GM18526 (cell line): ENCODE measurements around the gene SORCS1.

Experiments
- POLR2A ChIP-seq: IDR thresholded peaks from 3 replicates; pipeline ENCODE4 v1.6.1; 2011; ENCODE audit not compliant: insufficient read length; ENCODE audit errors: extremely low read depth

The SORCS1 gene

DNA sequence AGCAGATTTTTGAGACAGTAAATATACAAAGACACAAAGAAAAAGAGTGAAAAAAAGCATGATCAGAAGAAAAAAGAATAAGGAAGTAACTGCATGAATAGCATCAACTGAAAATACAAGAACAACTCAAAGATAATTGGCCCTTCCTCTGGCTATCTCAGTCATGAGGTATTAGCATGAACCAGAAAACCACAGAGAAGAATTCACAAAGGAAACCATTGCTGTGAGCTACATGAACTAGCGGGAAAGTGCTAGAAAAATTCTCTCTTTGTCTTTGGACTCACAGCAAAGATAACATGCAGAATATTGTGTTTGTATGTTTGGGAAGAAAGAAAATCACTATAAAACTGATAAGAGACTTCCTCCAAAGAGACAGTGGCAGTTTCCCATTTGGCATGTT lies 82.9 kb downstream of the SORCS1 start:
- TF ChIP-seq POLR2A: no peak

DNA sequence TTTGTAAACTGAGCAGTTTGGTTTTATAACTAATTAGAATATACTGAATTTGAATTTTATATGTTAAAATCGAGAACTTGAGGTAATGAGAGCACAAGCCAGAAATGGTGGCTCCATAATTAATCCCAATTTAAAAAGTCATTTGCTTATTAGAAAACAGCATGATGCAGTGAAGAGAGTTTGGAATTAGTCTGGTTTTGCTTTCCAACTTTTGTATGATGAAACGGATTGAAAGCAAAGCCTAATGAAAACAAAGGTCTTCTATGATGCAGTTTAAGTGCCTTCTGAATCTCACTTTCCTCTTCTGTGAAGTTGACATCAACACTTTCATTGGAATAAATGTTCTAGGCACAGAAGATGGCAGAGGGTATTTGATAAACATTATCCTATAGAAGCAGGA lies 89.4 kb downstream of the SORCS1 start:
- no peak for TF ChIP-seq POLR2A

DNA sequence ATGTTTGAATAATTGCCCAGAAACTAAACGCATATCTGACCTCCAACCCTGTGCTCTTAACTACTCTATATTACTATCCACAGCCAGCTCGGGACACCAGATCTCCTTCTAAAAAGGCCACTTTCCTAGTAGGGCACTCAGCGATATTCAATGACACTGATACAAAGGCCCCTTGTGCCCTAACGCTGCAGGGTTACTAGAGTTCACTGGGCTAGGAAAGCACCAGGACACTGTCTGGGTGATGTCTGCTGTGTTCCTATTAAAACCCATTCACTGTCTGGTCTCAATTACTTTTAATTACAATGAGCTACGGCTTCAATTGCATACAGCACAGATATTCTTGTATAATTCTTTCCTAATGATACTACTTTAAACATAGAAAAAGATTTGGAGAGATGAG lies 91.7 kb downstream of the SORCS1 start:
- TF ChIP-seq POLR2A: no peak

DNA sequence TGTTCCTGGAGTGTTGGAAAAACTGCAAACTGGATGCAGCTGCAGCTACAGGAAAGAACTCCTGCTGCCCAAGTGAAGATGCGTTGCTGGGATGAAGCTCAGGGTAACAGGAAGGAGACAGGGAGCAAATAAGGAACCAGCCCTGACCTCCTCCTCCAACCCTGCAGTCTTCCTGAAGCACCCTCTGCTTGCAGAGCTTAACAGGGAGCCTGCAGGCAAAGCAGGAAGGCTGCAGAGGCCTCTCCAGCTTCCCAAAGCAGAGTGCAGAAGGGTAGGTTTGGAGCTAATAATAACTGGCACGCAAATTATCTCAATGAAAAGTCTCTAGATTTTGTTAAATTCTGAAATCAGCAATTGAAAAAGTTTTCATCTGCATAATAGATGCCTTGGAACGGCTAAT lies 92.5 kb downstream of the SORCS1 start:
- TF ChIP-seq POLR2A: no peak

DNA sequence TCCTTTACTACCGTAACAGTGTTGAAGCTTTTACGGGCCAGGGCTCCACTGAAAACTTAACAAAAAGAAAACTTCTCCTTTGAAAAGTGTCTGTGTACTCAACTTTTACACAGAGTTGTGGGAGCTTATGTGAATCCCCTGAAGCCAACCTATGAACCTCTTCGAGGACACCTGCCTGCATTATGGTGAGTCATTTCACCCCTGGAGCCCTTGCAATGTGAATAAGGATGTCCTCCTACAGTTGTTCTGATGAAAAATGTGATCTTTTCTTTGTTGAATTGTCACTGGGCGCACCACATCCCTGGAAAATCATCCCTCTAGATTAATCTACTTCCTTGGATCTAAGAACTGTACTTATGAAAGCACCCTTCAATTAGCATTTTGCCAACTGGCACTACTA lies 93.2 kb downstream of the SORCS1 start:
- TF ChIP-seq POLR2A: no peak

DNA sequence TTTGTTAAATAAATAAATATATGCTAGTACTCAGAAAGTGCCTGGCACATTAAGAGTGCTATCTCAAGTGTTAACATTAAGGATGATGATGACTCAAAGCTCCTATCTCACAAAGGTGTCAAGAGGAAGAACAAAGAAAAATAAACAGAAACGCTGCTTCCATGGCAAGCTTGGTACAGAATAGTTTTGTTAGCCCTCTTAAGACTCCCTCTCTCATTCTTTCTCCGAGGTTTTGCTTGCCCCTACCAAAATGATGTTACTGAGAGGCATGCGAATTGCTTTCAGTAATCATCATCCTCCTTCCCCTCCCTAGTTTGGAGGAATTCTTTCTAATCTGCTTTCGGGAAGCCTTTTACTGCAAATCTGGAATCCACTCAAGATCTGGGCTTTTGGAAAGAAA lies 96.7 kb downstream of the SORCS1 start:
- TF ChIP-seq POLR2A: no peak

DNA sequence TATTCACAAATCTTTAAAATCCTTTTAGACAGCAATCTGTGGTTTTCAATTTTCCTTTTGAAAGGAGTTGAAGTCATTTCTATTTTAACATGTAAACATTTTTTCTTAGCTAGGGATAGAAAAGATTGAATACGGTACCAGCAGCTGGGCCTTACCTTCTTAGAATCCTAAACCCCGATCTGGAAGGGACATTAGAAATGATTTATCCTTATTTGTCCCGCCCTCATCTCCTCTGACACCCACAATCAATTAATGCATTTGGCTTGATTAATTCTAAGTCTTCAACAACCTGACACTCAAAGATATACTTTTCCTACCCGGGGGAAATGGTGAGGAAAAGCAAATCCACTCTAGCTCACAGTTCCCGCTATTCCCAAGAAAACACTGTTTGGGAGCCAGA lies 100.4 kb downstream of the SORCS1 start:
- no peak for TF ChIP-seq POLR2A

DNA sequence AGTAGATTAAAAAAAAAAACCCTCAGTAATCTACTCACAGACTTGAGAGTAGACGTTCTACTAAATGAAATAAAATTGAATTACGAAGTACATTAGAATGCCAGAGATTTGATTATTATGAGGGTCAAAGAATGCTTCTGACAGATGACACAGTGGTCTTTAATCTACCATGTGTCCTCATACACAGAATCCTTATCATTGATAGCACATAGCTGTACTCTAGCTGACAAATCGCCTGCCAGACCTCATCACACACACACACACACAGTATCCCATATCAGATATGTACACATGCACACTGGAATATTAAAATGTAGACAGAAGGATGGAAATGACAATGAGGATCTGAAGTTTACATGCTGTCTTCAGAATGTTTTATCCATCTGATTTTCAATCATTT lies 104.6 kb downstream of the SORCS1 start:
- TF ChIP-seq POLR2A: no peak

DNA sequence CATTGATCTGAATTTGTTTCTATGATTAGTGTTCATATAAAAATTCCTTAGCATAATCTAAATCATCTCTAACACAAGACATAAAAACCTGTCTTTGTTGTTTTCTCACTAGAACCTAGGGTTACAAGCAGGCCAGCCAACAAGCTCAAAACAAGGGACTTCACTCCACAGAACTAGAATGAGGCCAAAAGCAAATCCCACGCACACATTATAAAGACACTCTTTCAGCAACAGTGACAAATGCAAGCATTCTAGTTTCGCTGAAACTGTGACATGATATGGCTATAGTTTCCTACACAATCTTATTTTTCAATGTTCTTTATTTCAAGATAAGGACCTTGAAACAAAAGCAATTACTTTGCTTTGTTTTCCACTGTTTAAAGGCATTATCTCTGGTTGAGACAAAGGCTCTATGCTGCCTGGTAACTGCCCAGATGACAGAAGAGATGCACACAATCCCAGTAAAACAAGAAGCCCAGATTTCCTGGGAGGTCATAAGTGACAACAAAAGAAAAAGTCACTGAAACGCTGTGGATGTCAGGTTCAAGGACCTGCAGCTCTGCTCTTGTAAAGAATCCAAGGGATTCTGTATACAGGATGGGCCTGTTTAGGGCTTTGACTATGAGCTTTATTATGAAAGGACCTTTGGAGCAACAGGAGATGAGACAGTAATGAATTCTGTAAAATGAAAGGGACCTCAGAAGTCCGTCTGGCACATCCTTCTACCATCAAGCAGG lies 105.3 kb downstream of the SORCS1 start:
- no peak for TF ChIP-seq POLR2A

DNA sequence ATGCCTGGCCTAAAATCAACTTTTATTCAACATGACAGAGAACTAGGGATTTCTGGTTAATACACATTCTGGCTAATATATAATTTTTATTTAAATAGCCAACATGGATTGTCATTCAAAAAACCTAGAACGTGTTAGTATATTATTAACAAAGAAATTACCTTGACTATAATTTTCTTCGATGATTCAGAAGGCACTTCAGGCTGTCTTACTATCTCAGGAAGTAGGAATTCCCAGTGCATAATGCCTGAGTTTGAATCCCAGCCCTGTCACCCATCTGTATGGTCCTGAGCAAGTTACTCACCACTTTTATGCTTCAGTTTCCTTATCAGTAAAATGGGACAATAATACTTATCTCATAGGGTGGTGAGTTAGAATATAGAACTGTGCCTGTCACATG lies 106.2 kb downstream of the SORCS1 start:
- no peak for TF ChIP-seq POLR2A

DNA sequence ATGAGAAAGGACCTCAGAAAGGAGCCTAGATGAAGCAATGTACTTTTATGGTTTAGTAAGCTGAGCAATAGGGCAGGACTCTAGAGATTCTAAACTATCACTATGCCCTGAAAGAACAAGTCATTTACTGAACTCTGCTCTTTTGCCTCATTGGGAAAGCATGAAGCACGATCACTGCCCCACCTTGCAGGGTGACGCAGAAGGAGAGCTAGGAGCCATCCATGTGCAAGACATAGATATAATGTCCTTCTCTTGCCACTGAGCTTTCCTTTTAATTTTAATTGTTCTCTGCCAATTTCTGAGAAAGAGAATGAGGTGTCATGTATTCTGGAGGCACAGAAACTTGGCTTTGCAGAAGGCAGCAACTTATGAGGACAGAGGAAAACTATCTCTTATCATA lies 108.3 kb downstream of the SORCS1 start:
- no peak for TF ChIP-seq POLR2A

DNA sequence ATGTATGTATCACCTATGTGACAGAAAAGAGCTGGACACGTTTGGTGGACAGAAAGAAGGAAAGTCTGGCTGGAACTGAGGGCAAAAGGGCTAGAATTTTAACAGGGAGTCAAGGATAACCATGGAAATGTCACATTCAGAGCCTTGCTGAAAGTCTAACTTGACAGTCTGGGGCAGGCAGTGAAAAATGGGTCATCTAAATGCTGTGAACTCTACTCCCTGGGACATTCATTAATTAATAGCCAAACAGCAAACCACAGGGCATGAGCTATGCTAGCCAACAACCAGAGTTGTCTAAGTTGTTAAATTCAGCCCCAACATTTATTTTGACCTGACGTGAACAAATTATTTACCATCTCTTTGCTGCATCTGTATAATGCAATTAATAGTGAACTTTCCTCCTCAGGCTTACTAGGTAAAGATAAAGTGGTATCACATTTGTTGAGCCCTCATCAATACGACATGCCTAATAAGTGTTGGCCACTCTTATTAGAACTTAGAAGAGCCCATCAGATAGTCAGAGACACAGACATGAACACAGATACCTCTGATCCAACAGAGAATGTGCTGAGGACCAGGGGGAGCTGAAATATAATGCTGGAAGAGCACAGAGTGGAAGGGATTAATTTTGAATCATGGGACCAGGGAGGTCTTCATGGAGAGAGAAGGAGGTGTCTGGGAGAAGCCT lies 109.9 kb downstream of the SORCS1 start:
- no peak for TF ChIP-seq POLR2A

DNA sequence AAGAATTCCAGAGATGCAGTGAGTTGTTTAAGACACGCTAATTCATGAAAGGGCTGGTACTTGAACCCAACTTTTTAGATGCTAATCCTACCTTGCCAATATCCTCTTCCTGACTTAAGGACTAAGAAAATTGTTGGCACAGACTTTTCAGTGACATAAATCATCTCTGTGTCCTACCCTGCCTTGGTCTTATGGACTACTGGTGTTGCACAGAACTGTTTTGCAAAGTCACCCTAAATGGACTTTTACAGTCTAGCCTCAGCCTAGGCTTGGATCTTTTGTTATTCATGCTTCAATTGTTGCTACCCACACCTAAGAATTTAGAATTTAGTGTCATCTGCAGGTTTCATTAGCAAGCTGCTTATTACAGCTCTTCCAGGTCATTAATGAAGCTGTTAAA lies 112.7 kb downstream of the SORCS1 start:
- no peak for TF ChIP-seq POLR2A

DNA sequence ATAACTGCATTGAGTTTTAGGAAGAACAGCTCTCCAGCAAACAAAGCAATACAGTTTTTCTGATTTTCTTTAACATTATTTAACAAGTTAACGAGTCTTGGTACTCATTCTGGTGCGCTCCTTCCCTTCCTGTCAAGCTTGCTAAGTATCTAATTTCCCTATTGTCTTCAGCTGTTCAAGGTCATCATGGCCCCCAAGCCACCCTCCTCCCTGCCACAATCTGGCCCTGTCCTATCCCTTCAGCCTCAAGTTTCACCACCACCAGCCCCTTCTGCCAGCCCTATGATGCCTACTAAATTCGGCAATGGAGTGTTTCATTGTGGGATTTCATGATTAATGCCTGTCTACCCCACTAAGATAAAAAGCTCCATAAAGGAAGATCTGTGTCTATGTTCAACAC lies 121.0 kb downstream of the SORCS1 start:
- no peak for TF ChIP-seq POLR2A

DNA sequence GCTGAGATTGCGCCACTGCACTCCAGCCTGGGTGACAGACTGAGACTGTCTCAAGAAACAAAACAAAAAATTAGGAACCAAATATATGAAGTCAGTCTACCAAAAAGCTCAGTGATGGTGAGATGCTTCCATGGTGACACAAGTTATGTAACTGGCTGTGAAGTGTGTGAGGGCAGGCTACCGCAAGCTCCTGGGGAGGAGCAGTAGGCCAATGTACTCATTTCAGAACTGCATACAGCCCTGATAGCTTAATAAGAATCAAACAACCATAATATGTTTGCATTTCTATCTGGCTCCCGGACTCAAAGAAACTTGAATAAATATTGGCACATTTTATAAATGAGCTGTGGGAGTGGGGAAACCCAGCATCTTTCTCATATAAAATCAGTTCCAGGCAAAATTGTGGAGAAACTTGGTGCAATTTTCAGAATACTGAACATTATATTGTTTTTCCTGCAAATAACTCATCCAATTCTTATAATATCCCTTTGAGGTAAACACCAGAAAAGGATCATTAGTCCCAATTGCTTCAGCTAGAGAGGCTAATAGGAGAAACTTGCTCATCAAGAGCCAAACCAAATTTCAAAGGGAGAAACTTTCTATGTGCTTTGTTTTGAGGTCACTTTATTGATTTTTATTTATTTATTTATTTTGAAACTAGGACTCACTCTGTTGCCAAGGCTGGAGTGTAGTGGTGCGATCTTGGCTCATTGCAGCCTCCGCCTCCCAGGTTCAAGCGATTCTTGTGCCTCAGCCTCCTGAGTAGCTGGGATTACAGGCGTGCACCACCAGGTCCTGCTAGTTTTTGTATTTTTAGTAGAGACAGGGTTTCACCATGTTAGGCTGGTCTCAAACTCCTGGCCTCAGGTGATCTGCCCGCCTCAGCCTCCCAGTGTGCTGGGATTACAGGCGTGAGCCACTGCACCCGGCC lies 127.0 kb downstream of the SORCS1 start:
- TF ChIP-seq POLR2A: no peak
